Fibroblast of lung (primary cell): ENCODE data around the gene RADIL.

Experiments
- EZH2 ChIP-seq: IDR thresholded peaks from 2 replicates; pipeline ENCODE4 v1.5.1; 2012; ENCODE audit warnings: low read length, control low read depth, mild to moderate bottlenecking; ENCODE audit errors: missing control alignments
- TF ChIP-seq, protein P1 (sequence below), 2 donors: IDR thresholded peaks in 1 of 2; conservative IDR thresholded peaks in 1 of 2; 1 replicate in 1 of 2; 2 replicates in 1 of 2; pipeline ENCODE4 v1.5.1; 2011 to 2012; ENCODE audit warnings: low read length in 2 of 2, control low read depth in 1 of 2, inconsistent platforms in 1 of 2, low read depth in 1 of 2, mild to moderate bottlenecking in 1 of 2

DNA sequence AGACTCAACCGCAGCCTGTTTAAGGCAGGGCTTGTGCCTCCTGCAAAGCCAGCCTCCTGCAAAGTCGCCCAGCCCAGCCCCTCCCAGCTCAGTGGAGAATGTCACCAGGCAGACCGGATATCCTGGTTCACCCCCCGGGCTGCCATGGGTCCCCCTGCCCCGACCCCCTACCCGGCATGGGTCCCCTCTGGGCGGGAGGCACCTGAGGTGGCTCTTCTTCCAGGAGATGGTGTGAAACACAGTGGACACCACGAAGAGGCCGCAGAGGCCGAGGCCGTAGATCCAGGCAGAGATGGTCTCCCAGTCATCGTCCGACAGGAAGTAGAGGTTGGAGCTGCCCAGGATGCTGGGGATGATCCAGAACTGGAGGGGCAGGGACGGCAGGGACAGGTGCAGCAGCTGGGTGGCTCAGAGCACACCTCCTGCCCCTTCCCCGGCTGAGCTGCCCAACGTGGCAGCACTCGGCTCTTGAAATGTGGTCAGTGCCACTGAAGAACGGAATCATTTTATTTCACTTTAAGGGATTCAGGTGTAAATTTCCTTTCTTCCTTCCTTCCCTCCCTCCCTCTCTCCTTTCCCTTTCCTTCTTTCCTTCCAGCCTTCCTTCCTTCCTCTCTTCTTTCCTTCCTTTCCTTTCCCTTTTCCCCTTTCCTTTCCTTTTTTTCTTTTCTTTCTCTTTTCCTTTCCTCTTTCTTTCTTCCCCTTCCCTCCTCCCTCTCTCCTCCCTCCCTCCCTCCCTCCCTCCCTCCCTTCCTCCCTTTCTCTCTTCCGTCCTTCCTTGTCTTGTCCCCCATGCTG is 36.7 kb upstream of the RADIL start:
- no peak for TF ChIP-seq EZH2
- TF ChIP-seq, protein P1, sequence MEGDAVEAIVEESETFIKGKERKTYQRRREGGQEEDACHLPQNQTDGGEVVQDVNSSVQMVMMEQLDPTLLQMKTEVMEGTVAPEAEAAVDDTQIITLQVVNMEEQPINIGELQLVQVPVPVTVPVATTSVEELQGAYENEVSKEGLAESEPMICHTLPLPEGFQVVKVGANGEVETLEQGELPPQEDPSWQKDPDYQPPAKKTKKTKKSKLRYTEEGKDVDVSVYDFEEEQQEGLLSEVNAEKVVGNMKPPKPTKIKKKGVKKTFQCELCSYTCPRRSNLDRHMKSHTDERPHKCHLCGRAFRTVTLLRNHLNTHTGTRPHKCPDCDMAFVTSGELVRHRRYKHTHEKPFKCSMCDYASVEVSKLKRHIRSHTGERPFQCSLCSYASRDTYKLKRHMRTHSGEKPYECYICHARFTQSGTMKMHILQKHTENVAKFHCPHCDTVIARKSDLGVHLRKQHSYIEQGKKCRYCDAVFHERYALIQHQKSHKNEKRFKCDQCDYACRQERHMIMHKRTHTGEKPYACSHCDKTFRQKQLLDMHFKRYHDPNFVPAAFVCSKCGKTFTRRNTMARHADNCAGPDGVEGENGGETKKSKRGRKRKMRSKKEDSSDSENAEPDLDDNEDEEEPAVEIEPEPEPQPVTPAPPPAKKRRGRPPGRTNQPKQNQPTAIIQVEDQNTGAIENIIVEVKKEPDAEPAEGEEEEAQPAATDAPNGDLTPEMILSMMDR (conservative IDR thresholded peaks at IDR 0.05 in 1 of 2, IDR thresholded peaks at IDR 0.05 in 1 of 2; ENCODE audit: low read depth in 1 of 2, low read length in 2 of 2), result no peak
